ENCODE measurements around the gene MAPK7.

MAPK7 gene

DNA sequence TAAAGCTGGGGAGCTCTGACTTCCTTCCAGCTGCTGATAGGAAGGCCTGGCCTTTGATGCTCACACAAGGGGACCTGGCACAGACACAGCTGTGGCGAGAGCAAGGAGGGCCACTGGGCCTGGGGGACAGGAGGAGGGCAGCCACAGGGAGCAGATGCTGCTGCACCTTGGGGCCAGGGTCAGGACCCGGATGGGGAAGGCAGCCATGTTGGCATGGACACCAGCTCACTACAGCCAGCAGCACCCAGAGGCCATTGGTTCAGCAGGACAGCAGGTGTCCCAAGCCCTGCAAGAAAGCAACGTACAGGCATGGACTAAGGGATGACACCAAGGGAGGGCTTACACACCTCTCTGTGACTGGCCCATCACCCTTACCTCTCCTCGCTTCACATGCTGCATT is 24.7 kb downstream of the MAPK7 start:
- DNase-seq, result no peak
- Mint-ChIP-seq H3K9me3 (no peaks in the 10 kb centered on the region), H3K27ac (no peak overlapping the region), H3K27me3 (peaks cover 3% of the 10 kb centered on the region), H3K36me3 (ENCODE audit: low read depth) (no peaks in the 10 kb centered on the region), H3K4me1 (no peaks in the 10 kb centered on the region), H3K4me3 (no peak overlapping the region)
- no peak for ATAC-seq

GRCh38 chr17:19404264-19404663 is 26.0 kb downstream of the MAPK7 start:
- peaks cover 3% of the 10 kb centered on the region for H3K27me3 Mint-ChIP-seq
- no peak overlapping the region for H3K27ac Mint-ChIP-seq
- ATAC-seq (no peak), DNase-seq (no peak)
- H3K4me3 Mint-ChIP-seq, result no peak overlapping the region
- H3K9me3 Mint-ChIP-seq, result no peaks in the 10 kb centered on the region
- H3K36me3 Mint-ChIP-seq (ENCODE audit: low read depth), result no peaks in the 10 kb centered on the region
- peaks cover under 1% of the 10 kb centered on the region for H3K4me1 Mint-ChIP-seq

GRCh38 chr17:19405114-19405513 is 26.8 kb downstream of the MAPK7 start:
- DNase-seq, result no peak
- H3K36me3 Mint-ChIP-seq (ENCODE audit: low read depth), result no peaks in the 10 kb centered on the region
- H3K27me3 Mint-ChIP-seq, result peaks cover 3% of the 10 kb centered on the region
- no peak for ATAC-seq
- peaks cover 2% of the 10 kb centered on the region for H3K4me1 Mint-ChIP-seq
- H3K27ac Mint-ChIP-seq, result no peak overlapping the region
- no peak overlapping the region for H3K4me3 Mint-ChIP-seq
- H3K9me3 Mint-ChIP-seq, result no peaks in the 10 kb centered on the region

DNA sequence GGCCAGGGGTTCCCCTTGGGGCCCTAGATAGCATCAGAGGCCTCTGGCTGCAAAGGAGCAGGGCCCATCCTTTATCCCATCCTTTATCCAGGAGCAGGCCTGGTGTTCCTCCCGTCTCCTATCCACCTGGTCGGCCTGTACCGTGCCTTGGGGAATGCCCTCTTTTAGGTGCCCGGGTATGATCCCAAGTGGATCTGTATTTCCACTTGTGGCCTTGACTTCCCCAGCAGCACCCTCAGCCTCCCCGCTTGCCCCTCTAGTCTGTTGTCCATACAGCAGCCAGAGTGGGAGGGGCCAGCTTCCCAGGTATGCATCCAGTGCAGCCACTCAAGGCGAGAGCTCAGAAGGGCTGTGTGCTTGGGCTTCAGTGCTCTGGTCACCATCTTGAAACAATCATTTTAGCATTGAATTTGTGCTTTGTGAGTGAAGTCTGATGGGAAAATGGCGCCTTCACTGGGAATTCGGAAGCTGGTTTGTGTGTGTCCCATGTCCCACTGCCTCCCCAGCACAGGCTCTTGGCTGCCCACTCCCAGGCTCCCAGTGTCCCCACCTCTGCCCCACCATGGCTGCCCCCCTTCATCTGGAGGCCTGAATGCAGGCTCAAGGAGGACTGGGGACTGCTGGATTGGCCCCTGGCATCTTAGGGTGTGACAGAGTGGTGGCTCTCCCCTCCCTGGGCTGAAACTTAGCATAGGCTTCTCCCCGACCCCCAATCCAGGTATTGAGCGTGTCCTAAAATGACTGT is 29.5 kb downstream of the MAPK7 start:
- H3K27me3 Mint-ChIP-seq, result no peaks in the 10 kb centered on the region
- H3K9me3 Mint-ChIP-seq, result no peaks in the 10 kb centered on the region
- no peak for ATAC-seq
- peaks cover 2% of the 10 kb centered on the region for H3K4me1 Mint-ChIP-seq
- no peak for DNase-seq
- no peak overlapping the region for H3K27ac Mint-ChIP-seq
- no peaks in the 10 kb centered on the region for H3K36me3 Mint-ChIP-seq (ENCODE audit: low read depth)
- no peak overlapping the region for H3K4me3 Mint-ChIP-seq

DNA sequence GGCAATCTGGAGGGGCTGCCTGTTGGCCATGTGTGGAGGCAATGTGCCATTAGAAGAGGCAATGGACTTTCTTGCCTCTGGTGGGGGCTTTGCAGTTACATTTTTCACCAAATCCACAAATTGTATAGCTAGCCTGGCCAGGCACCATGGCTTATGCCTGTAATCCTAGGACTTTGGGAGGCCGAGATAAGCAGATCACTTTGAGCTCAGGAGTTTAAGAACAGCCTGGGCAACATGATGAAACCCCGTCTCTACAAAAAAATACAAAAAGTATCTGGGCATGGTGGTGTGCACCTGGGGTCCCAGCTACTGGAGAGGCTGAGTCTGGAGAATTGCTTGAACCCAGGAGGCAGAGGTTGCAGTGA is 30.0 kb downstream of the MAPK7 start:
- no peaks in the 10 kb centered on the region for H3K9me3 Mint-ChIP-seq
- no peaks in the 10 kb centered on the region for H3K27me3 Mint-ChIP-seq
- DNase-seq (no peak), ATAC-seq (no peak)
- no peak overlapping the region for H3K4me3 Mint-ChIP-seq
- peaks cover 2% of the 10 kb centered on the region for H3K4me1 Mint-ChIP-seq
- no peaks in the 10 kb centered on the region for H3K36me3 Mint-ChIP-seq (ENCODE audit: low read depth)
- no peak overlapping the region for H3K27ac Mint-ChIP-seq

GRCh38 chr17:19409066-19409465 is 30.8 kb downstream of the MAPK7 start:
- Mint-ChIP-seq H3K4me3 (no peak overlapping the region), H3K36me3 (ENCODE audit: low read depth) (no peaks in the 10 kb centered on the region), H3K9me3 (no peaks in the 10 kb centered on the region), H3K27me3 (no peaks in the 10 kb centered on the region), H3K4me1 (peaks cover 2% of the 10 kb centered on the region), H3K27ac (no peak overlapping the region)
- DNase-seq (no peak), ATAC-seq (no peak)

DNA sequence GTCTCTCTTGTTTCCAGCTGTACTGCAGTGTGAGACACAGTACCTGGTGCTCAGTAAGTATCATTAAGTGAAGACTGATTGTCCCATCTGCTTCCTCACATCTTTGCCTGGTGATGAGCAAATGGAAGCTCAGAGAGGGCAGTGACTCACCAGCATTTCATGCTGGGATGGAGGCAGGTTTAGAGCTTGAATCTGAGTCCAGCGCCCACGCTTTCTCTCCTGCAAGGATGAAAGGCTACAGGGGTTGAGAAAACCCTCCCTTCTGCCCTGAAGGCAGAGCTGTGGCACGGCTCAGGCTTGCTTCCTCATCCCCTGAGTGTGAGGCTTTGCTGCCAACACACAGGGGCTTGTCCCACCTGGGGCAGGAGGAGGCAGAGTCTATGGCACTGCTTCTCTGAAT is 31.2 kb downstream of the MAPK7 start:
- Mint-ChIP-seq H3K27me3 (no peaks in the 10 kb centered on the region), H3K9me3 (no peaks in the 10 kb centered on the region), H3K36me3 (ENCODE audit: low read depth) (no peaks in the 10 kb centered on the region), H3K27ac (no peak overlapping the region), H3K4me3 (no peak overlapping the region), H3K4me1 (peaks cover 2% of the 10 kb centered on the region)
- ATAC-seq (peak; percentile 20), DNase-seq (no peak)

- no peaks in the 10 kb centered on the region for H3K36me3 Mint-ChIP-seq (ENCODE audit: low read depth)
- H3K27ac Mint-ChIP-seq, result no peak overlapping the region
- ATAC-seq, result no peak
- no peaks in the 10 kb centered on the region for H3K27me3 Mint-ChIP-seq
- DNase-seq, result no peak
- H3K9me3 Mint-ChIP-seq, result no peaks in the 10 kb centered on the region
- peaks cover 2% of the 10 kb centered on the region for H3K4me1 Mint-ChIP-seq
- H3K4me3 Mint-ChIP-seq, result no peak overlapping the region
These were observed 31.8 kb downstream of the MAPK7 start for GRCh38 chr17:19410091-19410490.

GRCh38 chr17:19410875-19411620 is 32.8 kb downstream of the MAPK7 start, which contains the start of gene RNF112:
TSS of gene RNF112 (plus strand) at chr17:19411232. CDS start at chr17:19411409, 177 bp downstream.
- ATAC-seq (no peak), DNase-seq (no peak)
- H3K4me3 Mint-ChIP-seq, result no peak within 1 kb of the TSS
- H3K27ac Mint-ChIP-seq, result no peak within 1 kb of the TSS
- H3K9me3 Mint-ChIP-seq, result no peaks in the 10 kb centered on the region
- H3K27me3 Mint-ChIP-seq, result no peaks in the 10 kb centered on the region
- H3K36me3 Mint-ChIP-seq (ENCODE audit: low read depth), result no peaks in the 10 kb centered on the region
- H3K4me1 Mint-ChIP-seq, result peaks cover 2% of the 10 kb centered on the region

GRCh38 chr17:19411631-19412030 is 33.3 kb downstream of the MAPK7 start:
- H3K27me3 Mint-ChIP-seq, result no peaks in the 10 kb centered on the region
- ATAC-seq (no peak), DNase-seq (no peak)
- no peak overlapping the region for H3K27ac Mint-ChIP-seq
- no peak overlapping the region for H3K4me3 Mint-ChIP-seq
- peaks cover 2% of the 10 kb centered on the region for H3K4me1 Mint-ChIP-seq
- H3K9me3 Mint-ChIP-seq, result no peaks in the 10 kb centered on the region
- H3K36me3 Mint-ChIP-seq (ENCODE audit: low read depth), result no peaks in the 10 kb centered on the region

DNA sequence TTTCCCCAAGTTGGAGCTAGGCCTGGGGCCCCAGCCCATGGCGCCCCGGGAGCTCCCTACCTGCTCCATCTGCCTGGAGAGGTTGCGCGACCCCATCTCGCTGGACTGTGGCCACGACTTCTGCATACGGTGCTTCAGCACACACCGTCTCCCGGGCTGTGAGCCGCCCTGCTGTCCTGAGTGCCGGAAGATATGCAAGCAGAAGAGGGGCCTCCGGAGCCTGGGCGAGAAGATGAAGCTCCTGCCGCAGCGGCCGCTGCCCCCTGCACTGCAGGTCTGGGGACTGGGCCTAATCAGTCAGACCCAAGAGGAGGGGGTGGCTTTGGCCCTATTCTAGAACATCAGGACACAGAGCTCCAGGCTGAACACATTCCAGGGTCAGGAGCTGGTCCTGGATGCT is 34.2 kb downstream of the MAPK7 start:
- H3K27ac Mint-ChIP-seq, result no peak overlapping the region
- no peaks in the 10 kb centered on the region for H3K9me3 Mint-ChIP-seq
- H3K4me1 Mint-ChIP-seq, result peaks cover 2% of the 10 kb centered on the region
- H3K4me3 Mint-ChIP-seq, result no peak overlapping the region
- no peak for ATAC-seq
- no peaks in the 10 kb centered on the region for H3K27me3 Mint-ChIP-seq
- H3K36me3 Mint-ChIP-seq (ENCODE audit: low read depth), result no peaks in the 10 kb centered on the region
- no peak for DNase-seq

DNA sequence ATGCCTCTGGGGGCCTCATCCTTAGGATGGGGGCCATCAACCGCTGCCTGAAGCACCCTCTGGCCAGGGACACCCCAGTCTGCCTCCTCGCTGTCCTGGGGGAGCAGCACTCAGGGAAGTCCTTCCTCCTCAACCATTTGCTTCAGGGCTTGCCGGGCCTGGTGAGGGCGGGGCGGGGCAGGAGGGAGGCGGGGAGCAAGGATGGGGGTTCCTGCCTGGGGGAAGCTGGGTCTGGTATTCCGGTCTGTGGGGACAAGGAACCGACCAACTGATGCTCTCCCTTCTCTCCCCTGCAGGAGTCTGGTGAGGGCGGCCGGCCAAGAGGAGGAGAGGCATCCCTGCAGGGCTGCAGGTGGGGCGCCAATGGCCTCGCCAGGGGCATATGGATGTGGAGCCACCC is 34.7 kb downstream of the MAPK7 start:
- no peaks in the 10 kb centered on the region for H3K9me3 Mint-ChIP-seq

GRCh38 chr17:19413761-19414160 is 35.5 kb downstream of the MAPK7 start:
- H3K27me3 Mint-ChIP-seq, result no peaks in the 10 kb centered on the region
- DNase-seq, result no peak
- no peak for ATAC-seq
- no peaks in the 10 kb centered on the region for H3K9me3 Mint-ChIP-seq
- no peak overlapping the region for H3K27ac Mint-ChIP-seq
- H3K4me1 Mint-ChIP-seq, result peaks cover 6% of the 10 kb centered on the region
- no peak overlapping the region for H3K4me3 Mint-ChIP-seq
- no peaks in the 10 kb centered on the region for H3K36me3 Mint-ChIP-seq (ENCODE audit: low read depth)

More for the DNA sequence above, 34.7 kb downstream of the MAPK7 start:
- Mint-ChIP-seq H3K27me3 (no peaks in the 10 kb centered on the region), H3K36me3 (ENCODE audit: low read depth) (no peaks in the 10 kb centered on the region), H3K27ac (no peak overlapping the region), H3K4me1 (peaks cover 2% of the 10 kb centered on the region), H3K4me3 (no peak overlapping the region)
- DNase-seq (no peak), ATAC-seq (no peak)

GRCh38 chr17:19414396-19415280 is 36.3 kb downstream of the MAPK7 start:
- H3K27ac Mint-ChIP-seq, result no peak overlapping the region
- no peaks in the 10 kb centered on the region for H3K36me3 Mint-ChIP-seq (ENCODE audit: low read depth)
- H3K9me3 Mint-ChIP-seq, result no peaks in the 10 kb centered on the region
- no peak for ATAC-seq
- H3K27me3 Mint-ChIP-seq, result no peaks in the 10 kb centered on the region
- no peak for DNase-seq
- H3K4me3 Mint-ChIP-seq, result no peak overlapping the region
- H3K4me1 Mint-ChIP-seq, result peaks cover 4% of the 10 kb centered on the region

All from activated naive CD8-positive, alpha-beta T cell treated with anti-CD3 and anti-CD28 coated beads, Interleukin-2, amount 50 U/mL, for 24 hours (primary cell).